ENCODE data around the gene SH3RF3. TPM values are rescaled to one million over a fixed set of nuclear protein-coding genes. Genes with fewer than 3 reads are reported as not detected.

SH3RF3 gene
- polyA plus RNA-seq, 12 donors: 3.3 to 7.5 (median 4.7) TPM; not detected in 1

DNA sequence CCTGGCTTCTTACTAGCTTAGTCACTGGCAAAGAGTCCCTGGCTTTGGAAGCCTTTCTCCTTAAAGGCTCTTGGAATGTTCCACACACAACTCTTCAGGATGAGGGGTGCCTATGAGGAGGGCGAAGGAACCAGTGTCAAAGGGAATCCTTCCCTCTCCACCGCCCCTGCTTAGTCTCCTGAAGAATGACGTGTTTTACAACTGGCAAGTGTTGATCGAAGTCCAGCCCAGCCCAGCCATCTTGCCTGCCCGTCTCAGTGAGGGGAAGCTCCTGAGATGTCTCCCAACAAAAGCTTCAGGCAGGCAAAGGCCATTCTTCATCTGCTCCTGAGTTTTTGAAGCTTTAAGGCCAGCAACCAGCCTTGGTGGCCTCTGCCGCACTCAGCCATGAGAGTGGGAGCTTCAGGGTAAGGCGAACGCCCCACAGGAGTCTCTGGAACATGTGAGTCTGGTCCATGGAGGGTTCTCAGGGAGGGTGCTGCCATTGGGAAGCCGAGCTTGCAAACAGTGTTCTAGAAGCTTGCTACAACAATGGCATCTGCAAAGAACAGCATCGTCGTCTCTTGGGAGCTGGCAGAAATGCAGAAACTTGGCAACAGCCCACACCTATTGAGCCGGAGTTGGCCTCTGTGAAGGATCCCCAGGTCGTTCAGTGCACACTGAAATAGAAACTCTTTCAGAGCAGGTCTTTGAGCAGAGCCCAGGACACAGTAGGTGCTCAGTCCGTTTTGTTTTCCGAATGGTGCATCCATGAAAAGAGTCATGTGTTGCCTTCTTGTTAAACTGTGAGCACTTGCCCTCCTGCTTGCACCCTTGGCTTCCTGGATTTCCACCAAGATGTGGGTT is 264.0 kb downstream of the SH3RF3 start:
- DNase-seq: no peak

DNA sequence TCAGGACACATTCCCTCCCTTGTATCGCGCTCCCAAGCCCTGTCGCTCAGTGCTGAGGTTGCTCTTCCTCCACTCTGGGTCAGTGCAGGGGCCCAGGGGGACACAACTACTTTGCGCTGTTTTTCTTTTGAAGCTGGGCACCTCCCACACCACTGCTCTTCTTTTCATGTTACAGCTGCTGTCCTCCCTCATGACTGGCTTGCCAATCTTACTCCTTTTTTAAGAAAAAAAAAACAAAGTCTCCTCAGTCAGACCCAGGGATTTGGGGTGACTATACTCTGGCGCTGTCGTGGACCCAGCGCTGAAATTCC is 264.6 kb downstream of the SH3RF3 start:
- no peak for DNase-seq

DNA sequence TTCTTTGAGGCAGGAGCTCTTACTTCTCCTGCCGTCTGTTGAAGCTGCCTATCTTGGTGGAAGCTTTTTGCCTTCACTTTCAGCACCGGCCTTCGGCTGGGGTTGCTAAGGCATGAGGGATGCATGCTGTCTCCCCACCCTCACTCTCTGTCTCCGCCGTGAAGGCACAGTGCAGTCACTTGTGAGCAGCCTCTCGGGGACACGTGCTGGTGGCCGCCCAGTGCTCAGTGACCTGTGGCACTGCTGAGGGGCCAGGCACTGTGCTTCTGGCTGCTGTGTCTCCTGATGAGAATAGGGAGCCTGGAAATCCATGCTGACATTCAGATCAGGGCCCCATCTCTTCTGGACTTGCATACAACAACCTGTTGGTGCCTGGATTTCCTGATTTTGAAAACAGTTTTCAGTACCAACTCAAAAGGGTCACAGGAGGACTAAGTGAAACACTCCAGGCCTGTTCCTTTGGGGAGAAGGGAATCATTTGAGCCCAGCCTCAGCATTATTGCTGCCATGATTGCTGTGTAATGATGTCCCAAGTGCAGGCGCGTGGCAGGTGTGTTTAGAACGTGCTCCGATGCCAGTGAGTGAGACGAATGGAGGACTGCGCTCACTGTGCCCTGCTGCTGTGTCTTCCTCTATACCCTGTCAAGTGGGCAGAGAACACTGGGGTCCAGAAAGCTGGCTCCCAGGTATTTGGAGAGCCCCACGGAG is 266.6 kb downstream of the SH3RF3 start:
- no peak for DNase-seq

DNA sequence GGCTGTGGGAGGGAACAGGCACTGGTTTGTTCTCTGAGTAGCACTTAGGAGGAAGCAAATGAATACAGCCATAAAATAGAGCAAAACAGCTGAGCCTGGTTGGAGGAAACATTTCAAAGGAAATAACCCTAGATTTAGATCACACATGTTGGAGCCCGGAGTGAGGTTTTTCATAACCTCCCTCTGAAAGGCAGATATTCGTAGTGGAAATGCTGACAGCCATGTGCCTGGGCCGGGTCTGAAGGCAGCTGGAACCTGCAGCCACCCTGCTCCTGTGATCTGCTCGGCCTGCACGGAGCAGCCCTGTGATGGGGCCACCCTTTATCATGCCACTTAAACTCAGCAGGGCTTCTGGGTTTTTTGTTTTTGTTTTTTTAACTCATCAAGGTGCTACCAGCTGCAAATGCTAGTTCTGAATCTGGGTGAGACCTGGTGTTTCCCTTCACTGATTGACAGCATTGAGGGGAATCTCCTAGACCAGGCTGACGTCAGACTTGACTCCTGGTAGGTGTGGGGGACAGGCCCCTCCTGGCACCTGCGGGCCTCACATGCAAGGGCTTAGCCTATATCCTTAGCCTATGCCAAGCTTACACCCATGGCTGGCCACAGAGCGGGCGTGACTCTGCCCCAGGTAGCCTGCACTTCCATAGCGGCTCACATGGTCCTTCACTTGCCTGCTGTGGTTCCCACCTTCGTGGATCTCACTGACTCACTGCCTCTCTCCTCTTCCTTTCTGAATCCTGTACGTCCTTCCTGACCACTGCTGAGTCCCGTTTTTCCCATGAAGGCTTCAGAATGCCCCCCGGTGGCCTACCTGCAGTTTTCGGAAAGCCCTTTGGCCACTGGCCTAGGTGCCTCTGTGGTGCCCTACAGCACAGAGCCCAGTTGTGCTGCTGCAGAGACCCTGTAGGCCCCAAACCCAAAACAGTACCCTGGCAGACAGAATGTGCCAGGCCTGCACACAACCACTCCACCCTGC is 267.5 kb downstream of the SH3RF3 start:
- DNase-seq: no peak

DNA sequence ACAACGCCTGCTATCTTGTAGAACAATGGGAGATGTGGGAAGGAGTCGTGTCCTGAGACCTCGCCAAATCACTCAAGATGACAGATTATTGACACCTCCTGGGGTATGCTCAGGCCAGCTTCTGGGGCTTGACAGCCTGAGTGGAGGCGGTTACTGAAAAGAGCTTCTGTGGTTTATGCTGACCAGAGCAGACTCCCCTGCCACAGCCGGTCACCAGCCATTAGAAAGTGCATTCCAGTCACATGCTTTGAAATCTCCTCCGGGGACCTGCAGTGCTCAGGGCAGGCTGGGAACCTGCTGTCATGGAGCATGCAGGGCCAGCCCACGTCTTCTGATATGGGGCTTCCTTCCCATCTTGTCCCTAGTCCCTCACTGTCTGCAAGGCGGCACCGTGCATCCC is 268.9 kb downstream of the SH3RF3 start:
- no peak for DNase-seq

DNA sequence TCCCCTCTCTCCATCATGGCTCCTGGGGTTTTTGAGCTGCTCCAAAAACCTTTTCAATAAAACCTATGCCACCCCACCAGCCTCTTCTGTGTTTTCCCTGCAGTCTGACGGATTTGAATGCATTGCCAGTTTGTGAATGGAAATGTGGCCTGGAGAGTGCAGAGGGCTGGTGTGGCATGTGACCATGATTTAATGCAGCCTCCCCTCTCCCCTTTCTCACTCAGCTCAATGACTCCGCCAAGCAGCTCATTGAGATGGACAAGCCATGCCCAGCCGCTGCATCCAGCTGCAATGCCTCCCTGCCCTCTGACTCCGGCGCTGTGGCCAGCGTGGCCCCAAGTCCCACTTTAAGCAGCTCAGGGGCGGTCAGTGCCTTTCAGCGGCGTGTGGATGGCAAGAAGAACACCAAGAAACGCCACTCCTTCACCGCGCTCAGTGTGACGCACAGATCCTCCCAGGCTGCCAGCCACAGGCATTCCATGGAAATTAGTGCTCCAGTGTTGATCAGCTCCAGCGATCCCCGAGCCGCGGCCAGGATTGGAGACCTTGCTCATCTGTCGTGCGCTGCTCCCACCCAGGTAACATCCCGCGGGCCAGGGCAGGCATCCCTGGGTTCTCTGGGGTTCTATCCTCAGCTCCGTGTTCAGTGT is 269.5 kb downstream of the SH3RF3 start:
- DNase-seq: no peak

DNA sequence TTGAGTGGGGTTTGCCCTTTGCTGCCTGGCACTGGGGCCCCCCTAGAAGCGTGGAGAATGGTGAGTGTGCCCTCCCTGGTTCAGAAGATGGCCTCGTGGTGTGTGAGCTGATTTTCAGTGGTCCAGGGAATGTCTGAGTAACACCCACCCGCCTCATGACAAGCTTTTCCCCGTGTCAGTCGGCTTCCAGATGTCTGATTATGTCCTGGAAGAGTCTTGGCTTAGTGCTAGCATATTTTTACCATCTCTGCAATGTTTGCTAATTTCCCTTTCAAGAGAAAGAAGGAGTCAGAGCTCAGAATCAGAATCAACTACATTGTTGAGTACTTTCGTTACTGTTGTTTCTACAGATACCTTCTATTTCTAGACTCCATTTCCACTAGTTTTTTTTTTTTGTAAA is 270.1 kb downstream of the SH3RF3 start:
- DNase-seq: no peak

DNA sequence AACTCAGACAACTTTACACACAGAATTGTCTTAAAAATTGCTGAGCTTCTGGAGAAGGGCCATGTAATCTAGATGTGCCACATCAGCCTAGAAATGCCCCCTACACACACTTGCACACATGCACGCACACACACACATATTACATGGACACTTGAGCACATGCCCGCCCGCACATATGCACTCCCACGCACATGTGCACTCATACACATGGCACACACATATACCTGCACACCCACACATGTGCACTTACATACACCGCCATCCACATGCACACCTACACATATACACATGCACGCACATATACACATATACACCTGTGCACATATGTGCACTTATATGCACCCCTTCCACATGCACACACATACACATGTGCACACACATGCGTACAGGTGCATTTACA is 271.1 kb downstream of the SH3RF3 start:
- DNase-seq: no peak

DNA sequence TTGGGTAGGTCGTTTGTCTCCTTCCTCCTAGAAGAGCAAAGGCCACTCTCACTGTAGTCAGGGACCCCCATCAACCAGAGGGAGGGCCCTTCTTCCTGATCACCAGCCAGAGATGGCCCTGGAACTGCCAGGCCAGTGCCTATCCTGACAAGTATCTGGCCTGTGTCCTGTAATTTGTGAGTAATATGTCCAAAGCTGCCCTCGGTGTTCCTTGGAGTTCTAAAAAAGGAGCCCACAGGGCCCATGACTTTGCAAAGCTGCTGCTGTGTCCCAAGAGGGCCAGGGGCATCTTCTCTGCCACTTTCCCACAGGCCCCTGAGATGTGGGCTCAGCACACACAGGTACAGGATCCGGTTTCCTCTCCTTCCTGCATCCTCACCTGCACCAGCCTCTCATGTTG is 272.4 kb downstream of the SH3RF3 start:
- DNase-seq: no peak

DNA sequence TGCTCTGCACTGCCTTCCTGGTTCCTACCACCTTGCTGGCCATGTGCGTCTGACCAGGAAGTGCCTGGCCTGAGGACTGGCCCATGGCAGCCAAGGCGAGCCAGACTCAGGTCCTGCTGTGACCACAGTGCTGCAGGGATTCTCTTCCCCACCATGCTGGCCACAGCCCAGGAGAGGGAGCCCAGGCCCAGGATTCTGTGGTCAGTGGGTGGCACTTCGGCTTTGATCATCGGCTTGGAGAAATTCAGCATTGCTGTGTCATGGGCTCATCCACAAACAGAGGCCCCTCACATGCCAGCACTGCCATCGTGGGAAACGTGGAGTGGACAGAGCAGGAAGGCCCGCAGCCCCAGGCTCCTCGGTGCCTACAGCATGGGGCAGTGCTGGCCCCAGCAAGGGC is 273.2 kb downstream of the SH3RF3 start:
- no peak for DNase-seq

DNA sequence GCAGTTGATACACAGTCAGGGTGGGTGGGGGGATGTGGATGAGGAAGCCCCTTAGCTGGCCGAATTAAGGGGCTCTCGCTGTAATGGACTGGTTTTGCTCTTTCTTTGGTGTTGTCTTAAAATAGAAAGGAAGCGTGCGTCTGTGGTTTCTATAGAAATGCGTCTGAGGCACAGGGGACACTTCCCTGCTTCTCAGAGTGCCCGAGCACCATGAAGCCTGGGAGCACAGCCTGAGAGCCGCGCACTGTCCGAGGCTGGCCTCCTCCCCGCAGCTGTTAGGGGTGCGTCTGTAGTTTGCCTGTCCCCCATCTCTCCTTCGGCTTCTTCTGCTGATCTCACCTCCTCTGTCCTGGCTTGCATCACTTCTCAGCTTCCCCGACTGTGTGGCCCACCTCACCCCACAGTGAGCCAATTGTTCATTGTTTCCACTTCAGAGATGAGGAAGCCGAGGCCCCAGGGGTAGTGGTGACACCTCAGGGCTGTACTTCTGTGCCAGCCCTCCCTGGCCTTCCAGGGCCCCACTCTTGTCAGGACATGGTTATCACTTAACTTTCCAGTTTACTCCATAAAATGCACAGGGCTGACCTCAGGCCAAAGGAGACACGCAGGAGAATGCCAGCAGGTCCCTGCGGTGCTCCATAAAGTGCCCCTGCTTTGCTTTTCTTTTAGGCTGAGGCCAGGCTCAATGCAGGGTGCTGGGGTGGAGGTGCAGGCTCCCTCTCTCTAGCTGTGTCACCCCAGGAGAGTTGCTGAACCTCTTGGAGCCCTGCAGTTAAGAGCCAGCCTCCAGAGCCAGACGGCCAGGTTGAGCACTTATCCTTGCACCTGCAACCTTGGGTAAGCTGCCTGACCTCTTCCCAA is 274.2 kb downstream of the SH3RF3 start:
- no peak for DNase-seq

DNA sequence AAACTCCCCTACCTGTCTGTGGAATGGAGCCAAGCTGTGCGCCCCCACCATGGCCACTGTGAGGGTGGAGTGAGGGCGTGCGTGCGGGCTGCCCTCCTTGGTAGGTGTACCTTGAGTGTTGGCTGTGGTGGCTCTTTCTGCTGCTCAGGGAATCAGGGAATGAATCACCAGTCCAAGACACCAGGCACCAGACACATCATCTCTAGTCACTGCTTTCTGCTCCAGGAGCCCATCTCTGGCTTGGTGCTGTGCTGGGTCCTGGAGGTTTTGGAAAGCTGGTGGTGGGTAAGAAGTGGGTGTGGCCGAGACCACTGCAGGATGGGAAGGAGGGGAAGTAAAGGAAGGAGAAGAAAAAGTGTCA is 274.8 kb downstream of the SH3RF3 start:
- DNase-seq: no peak

DNA sequence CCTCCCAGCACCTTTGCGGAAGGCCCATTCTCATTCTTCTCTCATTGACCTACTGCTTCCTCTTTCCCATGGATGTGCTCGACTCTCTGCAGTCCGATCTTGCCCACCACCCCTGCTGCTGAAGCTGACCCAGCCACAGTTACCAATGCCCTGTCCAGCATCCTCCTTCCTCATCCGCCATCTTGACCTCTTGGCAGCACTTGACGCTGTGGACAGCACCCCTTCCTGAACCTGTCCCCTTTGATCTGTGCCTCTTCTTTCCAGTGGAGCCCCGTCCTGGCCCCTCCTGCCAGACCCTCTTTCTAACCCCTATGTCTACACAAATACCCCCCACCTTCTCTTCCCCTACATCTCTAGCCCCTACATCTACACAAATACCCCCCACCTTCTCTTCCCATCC is 275.7 kb downstream of the SH3RF3 start:
- no peak for DNase-seq

DNA sequence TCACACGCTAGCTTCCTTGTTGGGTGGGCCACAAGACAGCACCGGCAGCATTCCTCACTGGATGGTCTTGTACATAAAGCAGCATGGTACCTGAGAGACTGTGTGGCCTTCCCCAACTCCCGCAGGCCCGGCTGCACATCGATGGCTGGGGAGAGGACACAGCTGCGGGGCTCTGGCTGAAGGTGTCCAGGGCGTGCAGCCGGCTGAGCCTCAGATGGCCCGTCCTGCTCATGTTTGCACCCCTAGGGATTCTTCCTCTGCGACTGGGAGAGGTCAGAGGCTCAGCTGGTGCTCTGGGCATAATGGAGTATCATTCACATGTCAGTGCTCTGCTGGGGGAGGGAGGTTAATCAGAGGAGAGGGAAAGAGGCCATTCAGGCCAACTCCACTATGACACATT is 276.9 kb downstream of the SH3RF3 start:
- no peak for DNase-seq

DNA sequence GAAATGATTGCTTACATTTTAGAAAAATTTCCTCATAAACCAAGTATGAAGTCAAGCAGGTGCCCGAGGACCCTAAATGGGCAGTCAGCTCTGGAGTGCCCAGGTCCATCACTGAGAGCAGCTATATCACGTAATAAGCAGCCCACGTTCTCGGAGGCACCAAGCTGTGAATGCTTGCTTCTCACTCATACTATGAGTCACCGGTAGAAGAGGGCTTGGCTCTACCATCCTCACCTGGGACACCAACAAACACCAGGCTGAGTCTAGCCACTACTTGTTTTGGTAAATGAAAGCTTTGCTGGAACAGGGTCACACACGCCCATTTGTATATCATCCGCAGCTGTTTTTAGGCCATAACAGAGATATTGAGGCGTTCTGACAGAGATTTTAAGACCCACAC is 277.3 kb downstream of the SH3RF3 start:
- no peak for DNase-seq

DNA sequence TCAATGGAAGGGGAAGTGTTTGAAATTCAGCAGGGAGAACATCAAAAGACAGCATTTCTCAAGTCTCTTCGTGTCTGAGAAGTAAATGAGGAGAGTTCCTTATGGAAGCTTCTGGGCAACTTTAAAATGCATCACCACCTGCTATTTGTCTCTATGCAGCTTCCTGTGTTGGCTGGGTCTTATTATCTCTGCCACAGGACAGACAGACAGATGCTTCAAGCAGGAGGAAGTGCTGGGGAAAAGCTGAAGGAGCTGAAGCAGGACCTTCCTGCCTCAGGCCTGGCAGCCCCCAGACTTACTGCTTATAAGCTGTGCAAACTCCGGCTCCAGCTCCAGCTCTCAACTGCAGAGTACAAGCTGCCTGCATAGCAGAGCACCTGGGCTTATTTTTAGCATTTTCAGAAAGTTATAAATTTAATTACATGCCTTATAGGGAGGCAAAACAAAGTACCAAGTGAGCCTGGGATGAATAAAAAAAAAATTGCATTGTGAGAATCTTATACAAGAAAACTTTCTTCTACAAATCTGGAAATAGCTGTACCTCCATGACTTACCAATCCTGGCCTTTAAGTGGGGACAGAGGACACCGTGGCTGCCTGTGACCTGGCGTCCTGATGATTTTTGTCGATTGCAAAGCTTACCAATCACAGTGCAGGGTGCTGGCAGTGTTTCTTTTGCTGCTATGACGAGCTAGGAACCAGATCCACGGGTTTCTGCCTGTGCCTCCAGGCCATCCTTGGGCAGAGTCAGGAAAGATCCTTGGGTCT is 278.5 kb downstream of the SH3RF3 start:
- DNase-seq: no peak

DNA sequence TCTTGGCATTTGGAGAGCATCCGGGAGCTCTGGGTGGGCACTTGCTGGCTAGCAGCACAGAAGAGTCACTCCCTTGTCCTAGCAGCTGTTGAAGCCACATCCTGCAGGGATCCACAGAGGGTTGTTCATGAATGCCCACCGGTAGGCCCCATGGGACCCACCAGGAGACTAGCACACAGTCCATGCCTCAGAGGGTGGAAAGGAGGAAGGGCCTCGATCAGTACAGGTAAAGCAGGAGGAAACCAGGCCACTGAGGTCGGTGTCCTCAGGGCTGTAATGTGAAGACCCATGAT is 279.0 kb downstream of the SH3RF3 start:
- no peak for DNase-seq

DNA sequence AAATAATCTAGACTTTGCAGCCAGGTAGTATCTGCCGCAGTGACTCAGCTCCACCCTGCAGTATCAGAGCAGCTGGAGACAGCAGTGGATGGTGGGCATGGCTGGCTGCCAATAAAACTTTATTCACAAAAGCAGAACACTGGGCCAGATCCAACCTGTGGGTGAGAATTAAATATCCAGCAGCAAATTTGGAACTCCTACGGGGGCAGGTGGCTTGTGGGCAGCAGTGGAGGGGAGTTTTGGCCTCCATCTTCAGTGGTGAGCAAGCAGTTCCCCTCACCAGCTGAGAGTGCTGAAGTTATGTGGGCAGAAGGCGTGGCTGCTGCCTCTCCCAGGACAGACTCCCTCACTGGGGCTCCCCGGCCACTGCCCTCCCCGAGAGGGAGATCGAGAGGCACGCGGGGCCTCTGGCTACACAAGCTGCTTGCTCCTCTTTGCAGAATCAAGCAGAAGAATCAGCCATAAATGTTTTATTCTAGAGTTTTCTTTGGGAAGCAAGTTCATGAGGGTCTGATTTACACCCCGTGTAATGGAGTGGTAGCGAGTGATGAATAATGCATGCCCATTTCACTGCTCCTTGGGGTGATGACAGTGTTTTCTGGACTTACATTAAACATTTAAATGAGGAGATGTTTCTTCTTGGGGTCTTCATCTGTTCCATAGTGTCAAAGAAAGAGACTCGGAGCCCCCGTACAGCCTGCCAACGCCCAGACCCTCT is 280.5 kb downstream of the SH3RF3 start:
- no peak for DNase-seq

DNA sequence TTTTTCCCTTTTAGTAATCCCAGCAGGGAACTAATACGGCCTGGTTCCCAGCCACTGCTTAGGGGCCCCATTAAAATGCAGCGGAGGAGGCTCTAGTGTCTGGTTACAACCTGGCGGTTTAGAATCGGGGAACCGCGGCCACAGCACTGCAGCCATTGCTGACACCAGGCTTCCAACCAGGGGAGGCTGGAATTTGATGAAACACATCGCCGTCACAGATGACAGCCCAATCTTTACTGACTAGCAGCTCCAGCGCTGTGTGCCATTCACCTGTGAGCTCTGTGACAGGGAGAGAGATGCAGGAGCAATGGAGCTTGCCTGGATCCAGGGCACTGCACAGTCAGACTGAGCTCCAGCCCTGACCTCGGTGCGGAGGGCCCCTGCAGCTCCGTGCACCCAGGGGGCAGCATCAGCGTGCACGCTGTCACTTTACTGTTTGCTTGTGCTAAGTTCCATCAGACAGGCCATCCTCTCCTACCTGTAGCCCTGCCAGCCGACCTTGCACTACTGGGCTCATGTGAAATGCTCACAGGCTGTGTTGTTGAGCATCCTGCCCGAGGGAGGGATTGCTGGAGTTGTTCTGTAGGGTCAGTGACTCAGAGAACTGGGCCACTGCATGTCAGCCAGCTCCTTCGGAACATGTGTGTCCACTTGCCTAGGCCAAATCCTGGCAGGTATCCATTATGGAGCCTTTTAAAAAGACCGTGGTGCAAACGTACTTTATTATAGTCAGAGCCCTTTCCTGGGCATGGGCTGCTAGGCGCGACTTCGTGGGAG is 281.2 kb downstream of the SH3RF3 start:
- DNase-seq: peak; percentile 25

Measured in muscle of arm (tissue), 12 donors.